NT2/D1 (cell line): ENCODE results near the gene ZNF618.

Experiments used
- SUZ12 ChIP-seq: IDR thresholded peaks from 2 replicates; pipeline ENCODE4 v1.6.1; 2011; ENCODE audit not compliant: insufficient read length, insufficient read depth; ENCODE audit errors: extremely low read depth
- YY1 ChIP-seq: IDR thresholded peaks from 2 replicates; pipeline ENCODE4 v1.6.1; 2011; ENCODE audit not compliant: insufficient read length, insufficient read depth
- ZNF274 ChIP-seq: IDR thresholded peaks from 2 replicates; pipeline ENCODE4 v1.6.1; 2011; ENCODE audit warnings: mild to moderate bottlenecking, low read depth, low read length

DNA sequence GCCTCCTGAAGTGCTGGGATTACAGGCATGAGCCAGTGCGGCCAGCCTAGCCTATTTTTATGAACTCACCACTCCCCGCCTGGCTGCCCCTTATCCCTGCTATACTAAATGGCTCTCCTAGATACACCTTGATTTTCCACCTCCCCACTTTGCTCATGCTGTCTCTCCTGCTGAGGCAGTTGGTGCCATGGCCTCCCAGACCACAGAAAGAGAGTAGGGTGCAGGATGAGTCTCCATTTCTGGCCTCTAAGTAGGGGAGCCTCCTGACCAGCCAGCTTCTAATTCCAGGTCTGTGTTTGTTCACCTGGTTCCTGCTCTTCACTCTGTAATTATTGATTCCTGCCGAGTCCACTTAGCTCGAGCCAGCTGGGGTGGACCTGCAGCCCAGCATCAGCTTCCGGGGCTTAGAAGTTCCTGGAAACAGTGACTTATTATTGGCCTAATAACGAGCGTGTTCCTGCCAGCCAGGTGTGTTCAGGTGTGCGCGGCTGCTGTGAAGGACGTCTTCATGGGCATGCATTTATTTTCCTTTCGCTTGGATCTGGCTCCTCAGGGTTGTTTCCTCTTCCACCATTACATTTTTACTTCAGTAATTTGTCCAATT, 34.0 kb downstream of the ZNF618 start:
- TF ChIP-seq SUZ12 (no peak), ZNF274 (no peak), YY1 (no peak)
